IMR-90 (cell line): Measurements from ENCODE around the gene CRAMP1. TPM values are rescaled to one million over a fixed set of nuclear protein-coding genes. Genes with fewer than 3 reads are reported as not detected.

Experiments used
- ATAC-seq: fragments of 200-7000 bp; cut with Tn5 transposase; 2 replicates; pipeline ENCODE4 v1.9.1; 2020; ENCODE audit warnings: low read depth, mild to moderate bottlenecking, moderate library complexity
- BruUV-seq: library from RNA; stranded (reverse); fragments of 400-500 nt; replicated peaks from 2 replicates; lab custom pipeline; 2021; lab: Mats Ljungman, UMichigan
- CTCF ChIA-PET: fragments of 300-600 bp; formaldehyde crosslinking; extraction: SDS; loops from one replicate; lab custom pipeline; 2021; ENCODE audit warnings: antibody characterized with exemption; lab: Yijun Ruan, JAX
- POLR2A ChIA-PET: fragments of 300-600 bp; sonication (Branson Sonifier 250); formaldehyde crosslinking; loops from one replicate; lab custom pipeline; 2022; ENCODE audit warnings: antibody characterized with exemption; ENCODE audit not compliant: unreplicated experiment; lab: Charles Lee
- DNase-seq: peaks from one replicate; pipeline ENCODE4 v3.0.0; 2013
- H2AFZ ChIP-seq: replicated peaks from 2 replicates; pipeline ENCODE3; 2013; ENCODE audit warnings: low read length, mild to moderate bottlenecking; ENCODE audit not compliant: poor library complexity
- H2AK5ac ChIP-seq: 2 replicates; pipeline ENCODE4 v1.6.1; 2013; ENCODE audit warnings: low read depth, low read length, inconsistent platforms
- H2AK9ac ChIP-seq: replicated peaks from 2 replicates; pipeline ENCODE3; 2013; ENCODE audit warnings: mild to moderate bottlenecking, low read depth, low read length, moderate library complexity; ENCODE audit not compliant: poor library complexity
- H2BK120ac ChIP-seq: 2 replicates; pipeline ENCODE4 v1.6.1; 2013; ENCODE audit warnings: low read depth, low read length, inconsistent platforms
- H2BK15ac ChIP-seq: 3 replicates; pipeline ENCODE4 v1.6.1; 2013; ENCODE audit warnings: low read depth, low read length, inconsistent platforms
- H2BK20ac ChIP-seq: 2 replicates; pipeline ENCODE4 v1.6.1; 2013; ENCODE audit warnings: low read depth, mild to moderate bottlenecking, inconsistent platforms, low read length, moderate library complexity
- H2BK5ac ChIP-seq: 2 replicates; pipeline ENCODE4 v1.6.1; 2013; ENCODE audit warnings: mild to moderate bottlenecking, low read depth, low read length, inconsistent platforms; ENCODE audit not compliant: poor library complexity, severe bottlenecking
- H3K14ac ChIP-seq: replicated peaks from 2 replicates; pipeline ENCODE4 v1.6.1; 2013; ENCODE audit warnings: low read depth, low read length, inconsistent platforms
- H3K18ac ChIP-seq: 2 replicates; pipeline ENCODE4 v1.6.1; 2013; ENCODE audit warnings: low read depth, low read length, control low read depth
- H3K23ac ChIP-seq: 2 replicates; pipeline ENCODE4 v1.6.1; 2013; ENCODE audit warnings: low read depth, low read length, inconsistent platforms
- H3K27ac ChIP-seq: 2 replicates; pipeline ENCODE4 v1.5.1; 2013; ENCODE audit warnings: mild to moderate bottlenecking, control low read depth, low read length; ENCODE audit not compliant: insufficient read depth
- H3K27me3 ChIP-seq: 2 replicates; pipeline ENCODE4 v1.6.1; 2013; ENCODE audit warnings: low read length; ENCODE audit not compliant: control insufficient read depth, insufficient read depth
- H3K36me3 ChIP-seq: 2 replicates; pipeline ENCODE4 v1.6.1; 2013; ENCODE audit warnings: low read length, mixed read lengths; ENCODE audit not compliant: control insufficient read depth, insufficient read depth
- H3K4ac ChIP-seq: 2 replicates; pipeline ENCODE4 v1.6.1; 2013; ENCODE audit warnings: low read depth, low read length, inconsistent platforms
- H3K4me1 ChIP-seq: 2 replicates; pipeline ENCODE4 v1.6.1; 2013; ENCODE audit warnings: low read length, mixed read lengths; ENCODE audit not compliant: control insufficient read depth, insufficient read depth
- H3K4me2 ChIP-seq: 2 replicates; pipeline ENCODE4 v1.6.1; 2013; ENCODE audit warnings: low read depth, mild to moderate bottlenecking, control low read depth, low read length, moderate library complexity
- H3K4me3 ChIP-seq: 2 replicates; pipeline ENCODE4 v1.5.1; 2013; ENCODE audit warnings: low read depth, mild to moderate bottlenecking, control low read depth, low read length, moderate library complexity; ENCODE audit not compliant: insufficient read depth
- H3K56ac ChIP-seq: 2 replicates; pipeline ENCODE4 v1.6.1; 2013; ENCODE audit warnings: low read length, inconsistent platforms; ENCODE audit not compliant: insufficient read depth; ENCODE audit errors: extremely low read depth
- H3K79me1 ChIP-seq, 2 experiments: 2 replicates each; pipeline ENCODE4 v1.6.1; 2013; ENCODE audit warnings: low read length in 2 of 2, inconsistent platforms in 1 of 2, low read depth in 1 of 2
- H3K9ac ChIP-seq: 2 replicates; pipeline ENCODE4 v1.6.1; 2013; ENCODE audit warnings: low read depth, low read length, control low read depth
- H3K9me1 ChIP-seq: 2 replicates; pipeline ENCODE4 v1.6.1; 2013; ENCODE audit warnings: low read length, inconsistent platforms; ENCODE audit not compliant: insufficient read depth
- H3K9me3 ChIP-seq: 2 replicates; pipeline ENCODE4 v1.6.1; 2013; ENCODE audit warnings: low read length; ENCODE audit not compliant: control insufficient read depth, insufficient read depth
- H4K20me1 ChIP-seq: 2 replicates; pipeline ENCODE4 v1.6.1; 2013; ENCODE audit warnings: low read length, inconsistent platforms; ENCODE audit not compliant: insufficient read depth
- H4K5ac ChIP-seq: 2 replicates; pipeline ENCODE4 v1.6.1; 2013; ENCODE audit warnings: mild to moderate bottlenecking, low read depth, low read length, control low read depth
- H4K8ac ChIP-seq, 2 experiments: 2 replicates each; pipeline ENCODE4 v1.6.1; 2013; ENCODE audit warnings: low read depth in 2 of 2, low read length in 2 of 2, control low read depth in 1 of 2, inconsistent platforms in 1 of 2
- H4K91ac ChIP-seq: 2 replicates; pipeline ENCODE4 v1.6.1; 2013; ENCODE audit warnings: low read depth, low read length, inconsistent platforms; ENCODE audit not compliant: insufficient read depth
- BHLHE40 ChIP-seq: fragments of 150-350 bp; IDR thresholded peaks from 2 replicates; pipeline ENCODE4 v1.6.1; 2016; ENCODE audit warnings: mild to moderate bottlenecking, low read depth, low read length
- CEBPB ChIP-seq: IDR thresholded peaks from 2 replicates; pipeline ENCODE4 v1.6.1; 2012; ENCODE audit warnings: low read depth, low read length, improper control_type of control experiment
- CHD1 ChIP-seq: IDR thresholded peaks from 2 replicates; pipeline ENCODE4 v1.6.1; 2012; ENCODE audit warnings: low read depth, low read length, improper control_type of control experiment
- CTCF ChIP-seq: conservative IDR thresholded peaks from 2 replicates; pipeline ENCODE4 v1.5.1; 2012; ENCODE audit warnings: mild to moderate bottlenecking, low read depth, low read length, improper control_type of control experiment
- ELK1 ChIP-seq: fragments of 150-350 bp; IDR thresholded peaks from 2 replicates; pipeline ENCODE4 v1.6.1; 2016; ENCODE audit warnings: low read depth, mild to moderate bottlenecking, low read length, moderate library complexity, borderline replicate concordance
- FOS ChIP-seq: fragments of 150-350 bp; IDR thresholded peaks from 2 replicates; pipeline ENCODE4 v1.6.1; 2016; ENCODE audit warnings: low read depth, low read length
- MAFK ChIP-seq: IDR thresholded peaks from 2 replicates; pipeline ENCODE4 v1.6.1; 2012; ENCODE audit warnings: low read depth, low read length, improper control_type of control experiment
- MAZ ChIP-seq: IDR thresholded peaks from 2 replicates; pipeline ENCODE4 v1.6.1; 2012; ENCODE audit warnings: low read depth, mild to moderate bottlenecking, low read length, improper control_type of control experiment, moderate library complexity, borderline replicate concordance
- MXI1 ChIP-seq: IDR thresholded peaks from 2 replicates; pipeline ENCODE4 v1.6.1; 2012; ENCODE audit warnings: low read depth, mild to moderate bottlenecking, low read length, moderate library complexity, borderline replicate concordance
- NFE2L2 ChIP-seq: fragments of 150-350 bp; IDR thresholded peaks from 2 replicates; pipeline ENCODE4 v1.6.1; 2016; ENCODE audit warnings: low read depth, mild to moderate bottlenecking, low read length
- RAD21 ChIP-seq: IDR thresholded peaks from 2 replicates; pipeline ENCODE4 v1.6.1; 2012; ENCODE audit warnings: low read length, improper control_type of control experiment
- RFX5 ChIP-seq: IDR thresholded peaks from 2 replicates; pipeline ENCODE4 v1.8.0; 2012; ENCODE audit warnings: low read depth, mild to moderate bottlenecking, low read length, moderate library complexity
- SMC3 ChIP-seq: fragments of 150-350 bp; IDR thresholded peaks from 2 replicates; pipeline ENCODE4 v1.6.1; 2016; ENCODE audit warnings: low read depth, mild to moderate bottlenecking, antibody characterized with exemption, low read length, moderate library complexity
- USF2 ChIP-seq: fragments of 150-350 bp; IDR thresholded peaks from 2 replicates; pipeline ENCODE4 v1.6.1; 2017; ENCODE audit warnings: mild to moderate bottlenecking, antibody characterized with exemption, low read length, low read depth
- WGBS, 2 experiments: methylation state at CpG; one replicate each; pipeline versions ENCODE4 v1.1.5 to v1.1.7; 2013; ENCODE audit warnings: missing lambda C conversion rate in 2 of 2; ENCODE audit not compliant: insufficient read length in 1 of 2; ENCODE audit errors: extremely low coverage in 2 of 2; 5-methylcytosine and 5-hydroxymethylcytosine counted together
- dilution Hi-C: fragments of 300-500 bp; cut with HindIII; formaldehyde crosslinking; loops from one replicate; pipeline ENCODE4 v1.14.3; 2018; ENCODE audit warnings: low sequenced_read_pairs; ENCODE audit not compliant: unreplicated experiment
- in situ Hi-C: fragments of 300-500 bp; cut with MboI; formaldehyde crosslinking; loops from 3 replicates; pipeline ENCODE4 v1.14.3; 2019; ENCODE audit warnings: low sequenced_read_pairs, inconsistent platforms, mixed read lengths
- intact Hi-C: fragments of 100-400 bp; cut with micrococcal nuclease; formaldehyde crosslinking; loops from 2 replicates; pipeline ENCODE4 v1.10.0; 2022
- polyA plus RNA-seq, 3 experiments: library from polyadenylated mRNA; depleted of rRNA; stranded (reverse); fragments of >200 nt; gene quantifications; 2 replicates each; pipeline ENCODE4 v1.2.3, GENCODE V29; 2012; ENCODE audit warnings: low replicate concordance in 1 of 3
- total RNA-seq: library from RNA; depleted of rRNA; stranded (reverse); fragments of >200 nt; gene quantifications from 2 replicates; pipeline ENCODE4 v1.2.3, GENCODE V29; 2012

CRAMP1 gene
- total and polyA plus RNA-seq, 2 of the 4 experiments (the other 2 are of a cell fraction) = 3.2 to 12.0 TPM

- dilution Hi-C loops (no loop called here), in situ Hi-C loops (no loop called here), intact Hi-C loops (no loop called here)
- ATAC-seq (no peak), DNase-seq (no peak)
- Histone ChIP-seq H2AFZ (peak overlapping the region; percentile 33), H3K4me2 (no peak overlapping the region), H2AK5ac (no peak overlapping the region), H3K56ac (no peak overlapping the region), H3K23ac (no peak overlapping the region), H3K4me3 (no peak overlapping the region), H2BK5ac (no peak overlapping the region), H4K8ac (no peak overlapping the region), H2AK9ac (no peak overlapping the region), H3K18ac (no peak overlapping the region), H2BK120ac (no peak overlapping the region), H4K91ac (no peak overlapping the region), H3K36me3 (peaks cover 80% of the 10 kb centered on the region), H3K4ac (no peak overlapping the region), H3K4me1 (no peaks in the 10 kb centered on the region), H3K9me3 (no peaks in the 10 kb centered on the region), H3K27ac (no peak overlapping the region), H2BK20ac (no peak overlapping the region), H3K79me1 (peaks cover under 1 to 12% of the 10 kb centered on the region in 2 experiments; a peak in 2 of 4 replicates), H3K9me1 (0 out of 2 replicates have a peak, but pooled peaks cover 2% of the 10 kb centered on the region), H3K14ac (no peak overlapping the region), H3K27me3 (no peaks in the 10 kb centered on the region), H4K20me1 (peaks cover 7% of the 10 kb centered on the region), H4K5ac (no peak overlapping the region), H3K9ac (no peak overlapping the region), H2BK15ac (no peak overlapping the region)
- ChIA-PET POLR2A (interaction anchor here (1.1 kb wide), 1 partner anchor 28 kb away, joined by 3 read pairs; no protein-coding TSS in a partner anchor), CTCF (no interaction called here)
- WGBS, 2 experiments = 100% methylated on average over 6 of the region's 24 CpGs; no CpG with 5 or more reads in 1 of the 2 experiments
- BruUV-seq = no TSS peak
- TF ChIP-seq CTCF = no peak
- TF ChIP-seq CHD1 = no peak
- TF ChIP-seq CEBPB = no peak
- no peak for TF ChIP-seq NFE2L2
- no peak for TF ChIP-seq FOS
- TF ChIP-seq RAD21 = no peak
- TF ChIP-seq ELK1 = no peak
- no peak for TF ChIP-seq SMC3
- TF ChIP-seq RFX5 = no peak
- TF ChIP-seq USF2 = no peak
- TF ChIP-seq MAFK = no peak
- no peak for TF ChIP-seq MAZ
- no peak for TF ChIP-seq MXI1
- no peak for TF ChIP-seq BHLHE40
Measured at GRCh38 chr16:1656808-1657617, 44.9 kb downstream of the CRAMP1 start.
